ENCODE results near the gene LGR6. TPM values are rescaled to one million over a fixed set of nuclear protein-coding genes. Genes with fewer than 3 reads are reported as not detected.

LGR6 gene
- total and polyA plus RNA-seq, 10 of the 15 experiments (the other 5 are each of a cell fraction or from before 2014, with no cell fraction given) = not detected

DNA sequence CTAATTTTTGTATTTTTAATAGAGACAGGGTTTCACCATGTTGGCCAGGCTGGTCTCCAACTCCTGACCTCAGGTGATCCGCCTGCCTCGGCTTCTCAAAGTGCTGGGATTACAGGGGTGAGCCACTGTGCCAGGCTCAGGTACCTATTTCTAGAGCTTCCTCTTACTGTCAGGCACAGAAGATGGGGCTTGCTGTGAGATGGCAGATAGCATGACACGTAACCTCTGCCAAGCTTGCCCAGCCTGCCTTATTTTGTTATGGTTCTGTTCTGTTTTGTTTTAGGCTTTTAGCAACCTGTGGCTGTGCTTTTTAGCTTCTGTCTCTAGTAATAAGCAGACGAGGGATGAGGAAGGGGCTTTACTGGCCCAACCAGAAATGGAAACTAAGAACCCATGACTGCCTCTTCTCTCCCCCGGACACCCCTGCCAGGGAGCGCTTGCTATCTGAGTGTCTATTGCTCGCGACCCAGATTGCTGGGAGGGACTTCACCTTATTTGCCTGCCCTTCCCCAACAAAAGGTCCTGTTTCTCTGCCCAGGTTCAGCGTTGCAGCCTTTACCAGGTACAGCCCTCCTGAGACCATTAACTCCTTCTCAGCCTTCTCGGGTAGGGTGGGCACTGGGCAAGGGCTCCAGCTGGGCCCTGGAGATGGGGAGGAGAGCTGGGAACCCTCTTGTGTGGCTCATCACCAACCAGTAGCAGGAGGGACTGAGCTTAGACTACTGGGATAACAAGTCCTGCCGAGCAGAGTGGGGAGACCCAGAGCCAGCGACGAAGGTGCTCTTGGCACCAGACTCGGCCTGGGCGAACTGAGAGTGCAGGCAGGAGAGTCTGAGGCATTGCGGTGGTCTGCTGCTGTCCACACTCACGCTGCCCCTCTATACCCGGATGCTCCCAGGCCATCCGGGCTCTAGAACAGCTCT lies 13.5 kb upstream of the LGR6 start:
- DNase-seq (ENCODE audit: low read depth, low spot score) (no peak), FAIRE-seq (no peak), ATAC-seq (no peak)
- RAD21 ChIA-PET (ENCODE audit: unreplicated experiment) = interaction anchor here (1.7 kb wide), 1 partner anchor 25 kb away, joined by 7 read pairs; no protein-coding TSS in a partner anchor
- Histone ChIP-seq H3K9me3 (replicated peaks; ENCODE audit: control insufficient read depth, insufficient read depth, low read length) (no peaks in the 10 kb centered on the region), H3K27ac (ENCODE audit: control insufficient read depth, insufficient read depth) (no peak overlapping the region), H4K20me1 (ENCODE audit: control insufficient read depth, insufficient read depth) (no peaks in the 10 kb centered on the region), H3K27me3 (replicated peaks in 1 of 2; ENCODE audit: control insufficient read depth in 2 of 2, insufficient read depth in 2 of 2, low read length in 1 of 2) (peaks cover 0 to 1% of the 10 kb centered on the region in 2 experiments; a peak in 2 of 4 replicates), H3K79me2 (ENCODE audit: control insufficient read depth, insufficient read depth, low read length) (no peaks in the 10 kb centered on the region), H3K36me3 (ENCODE audit: control insufficient read depth in 2 of 2, insufficient read depth in 2 of 2, low read length in 1 of 2) (no peaks in the 10 kb centered on the region), H3K9ac (ENCODE audit: control insufficient read depth, insufficient read depth, low read length) (no peak overlapping the region), H3K4me1 (ENCODE audit: control insufficient read depth, insufficient read depth, low read length) (no peaks in the 10 kb centered on the region; the same call in 1 of the 2 replicates), H3K4me3 (no peak overlapping the region), H3K4me2 (ENCODE audit: control insufficient read depth, insufficient read depth) (no peak overlapping the region), H2AFZ (ENCODE audit: control insufficient read depth, low read depth, low read length) (no peak overlapping the region)
- intact Hi-C loops (cut with micrococcal nuclease; ENCODE audit: unreplicated experiment) (no loop called here), in situ Hi-C loops (cut with MboI) (no loop called here)
- CTCF ChIA-PET = interaction anchor here (0.9 to 12.4 kb wide), 8 partner anchors 9 to 539 kb away, joined by 3 to 171 read pairs (median 4); partner anchors contain the start of genes LGR6 and PTPN7
- WGBS (ENCODE audit: insufficient coverage, insufficient replicate concordance, low lambda C conversion rate, missing lambda C conversion rate) = 29% methylated on average over 19 of the region's 19 CpGs
- POLR2A ChIA-PET = interaction anchor here (0.8 to 0.9 kb wide), 2 partner anchors 200 to 885 kb away, joined by 3 read pairs; no protein-coding TSS in a partner anchor
- BruUV-seq (replicated peaks) = no TSS peak
- TF ChIP-seq RUNX3 (IDR thresholded peaks at IDR 0.05; ENCODE audit: low read length) (no peak), STAT3 (IDR thresholded peaks at IDR 0.05; ENCODE audit: low read depth, low read length) (no peak), ASH2L (IDR thresholded peaks at IDR 0.05; ENCODE audit: borderline replicate concordance, low read depth) (no peak), ZNF384 (IDR thresholded peaks at IDR 0.05; ENCODE audit: borderline replicate concordance, low read depth, low read length) (no peak), EZH2 (IDR thresholded peaks at IDR 0.05; ENCODE audit: borderline replicate concordance, control insufficient read depth, low read depth, low read length) (no peak), CREM (IDR thresholded peaks at IDR 0.05; ENCODE audit: low read depth) (no peak), MTA2 (IDR thresholded peaks at IDR 0.05; ENCODE audit: low read depth) (no peak), KAT2A (conservative IDR thresholded peaks at IDR 0.05; ENCODE audit: control insufficient read depth, low read depth, low read length) (no peak), EED (IDR thresholded peaks at IDR 0.05; ENCODE audit: low read depth) (no peak)
- TF ChIP-seq, protein P1, sequence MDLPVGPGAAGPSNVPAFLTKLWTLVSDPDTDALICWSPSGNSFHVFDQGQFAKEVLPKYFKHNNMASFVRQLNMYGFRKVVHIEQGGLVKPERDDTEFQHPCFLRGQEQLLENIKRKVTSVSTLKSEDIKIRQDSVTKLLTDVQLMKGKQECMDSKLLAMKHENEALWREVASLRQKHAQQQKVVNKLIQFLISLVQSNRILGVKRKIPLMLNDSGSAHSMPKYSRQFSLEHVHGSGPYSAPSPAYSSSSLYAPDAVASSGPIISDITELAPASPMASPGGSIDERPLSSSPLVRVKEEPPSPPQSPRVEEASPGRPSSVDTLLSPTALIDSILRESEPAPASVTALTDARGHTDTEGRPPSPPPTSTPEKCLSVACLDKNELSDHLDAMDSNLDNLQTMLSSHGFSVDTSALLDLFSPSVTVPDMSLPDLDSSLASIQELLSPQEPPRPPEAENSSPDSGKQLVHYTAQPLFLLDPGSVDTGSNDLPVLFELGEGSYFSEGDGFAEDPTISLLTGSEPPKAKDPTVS (IDR thresholded peaks at IDR 0.05; ENCODE audit: low read depth, low read length) = no peak
- TF ChIP-seq, protein P2, sequence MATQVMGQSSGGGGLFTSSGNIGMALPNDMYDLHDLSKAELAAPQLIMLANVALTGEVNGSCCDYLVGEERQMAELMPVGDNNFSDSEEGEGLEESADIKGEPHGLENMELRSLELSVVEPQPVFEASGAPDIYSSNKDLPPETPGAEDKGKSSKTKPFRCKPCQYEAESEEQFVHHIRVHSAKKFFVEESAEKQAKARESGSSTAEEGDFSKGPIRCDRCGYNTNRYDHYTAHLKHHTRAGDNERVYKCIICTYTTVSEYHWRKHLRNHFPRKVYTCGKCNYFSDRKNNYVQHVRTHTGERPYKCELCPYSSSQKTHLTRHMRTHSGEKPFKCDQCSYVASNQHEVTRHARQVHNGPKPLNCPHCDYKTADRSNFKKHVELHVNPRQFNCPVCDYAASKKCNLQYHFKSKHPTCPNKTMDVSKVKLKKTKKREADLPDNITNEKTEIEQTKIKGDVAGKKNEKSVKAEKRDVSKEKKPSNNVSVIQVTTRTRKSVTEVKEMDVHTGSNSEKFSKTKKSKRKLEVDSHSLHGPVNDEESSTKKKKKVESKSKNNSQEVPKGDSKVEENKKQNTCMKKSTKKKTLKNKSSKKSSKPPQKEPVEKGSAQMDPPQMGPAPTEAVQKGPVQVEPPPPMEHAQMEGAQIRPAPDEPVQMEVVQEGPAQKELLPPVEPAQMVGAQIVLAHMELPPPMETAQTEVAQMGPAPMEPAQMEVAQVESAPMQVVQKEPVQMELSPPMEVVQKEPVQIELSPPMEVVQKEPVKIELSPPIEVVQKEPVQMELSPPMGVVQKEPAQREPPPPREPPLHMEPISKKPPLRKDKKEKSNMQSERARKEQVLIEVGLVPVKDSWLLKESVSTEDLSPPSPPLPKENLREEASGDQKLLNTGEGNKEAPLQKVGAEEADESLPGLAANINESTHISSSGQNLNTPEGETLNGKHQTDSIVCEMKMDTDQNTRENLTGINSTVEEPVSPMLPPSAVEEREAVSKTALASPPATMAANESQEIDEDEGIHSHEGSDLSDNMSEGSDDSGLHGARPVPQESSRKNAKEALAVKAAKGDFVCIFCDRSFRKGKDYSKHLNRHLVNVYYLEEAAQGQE (IDR thresholded peaks at IDR 0.05; ENCODE audit: low read depth, low read length) = no peak
- TF ChIP-seq, protein P3, sequence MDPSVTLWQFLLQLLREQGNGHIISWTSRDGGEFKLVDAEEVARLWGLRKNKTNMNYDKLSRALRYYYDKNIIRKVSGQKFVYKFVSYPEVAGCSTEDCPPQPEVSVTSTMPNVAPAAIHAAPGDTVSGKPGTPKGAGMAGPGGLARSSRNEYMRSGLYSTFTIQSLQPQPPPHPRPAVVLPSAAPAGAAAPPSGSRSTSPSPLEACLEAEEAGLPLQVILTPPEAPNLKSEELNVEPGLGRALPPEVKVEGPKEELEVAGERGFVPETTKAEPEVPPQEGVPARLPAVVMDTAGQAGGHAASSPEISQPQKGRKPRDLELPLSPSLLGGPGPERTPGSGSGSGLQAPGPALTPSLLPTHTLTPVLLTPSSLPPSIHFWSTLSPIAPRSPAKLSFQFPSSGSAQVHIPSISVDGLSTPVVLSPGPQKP (IDR thresholded peaks at IDR 0.05; ENCODE audit: low read depth, low read length) = no peak
- TF ChIP-seq, protein P4, sequence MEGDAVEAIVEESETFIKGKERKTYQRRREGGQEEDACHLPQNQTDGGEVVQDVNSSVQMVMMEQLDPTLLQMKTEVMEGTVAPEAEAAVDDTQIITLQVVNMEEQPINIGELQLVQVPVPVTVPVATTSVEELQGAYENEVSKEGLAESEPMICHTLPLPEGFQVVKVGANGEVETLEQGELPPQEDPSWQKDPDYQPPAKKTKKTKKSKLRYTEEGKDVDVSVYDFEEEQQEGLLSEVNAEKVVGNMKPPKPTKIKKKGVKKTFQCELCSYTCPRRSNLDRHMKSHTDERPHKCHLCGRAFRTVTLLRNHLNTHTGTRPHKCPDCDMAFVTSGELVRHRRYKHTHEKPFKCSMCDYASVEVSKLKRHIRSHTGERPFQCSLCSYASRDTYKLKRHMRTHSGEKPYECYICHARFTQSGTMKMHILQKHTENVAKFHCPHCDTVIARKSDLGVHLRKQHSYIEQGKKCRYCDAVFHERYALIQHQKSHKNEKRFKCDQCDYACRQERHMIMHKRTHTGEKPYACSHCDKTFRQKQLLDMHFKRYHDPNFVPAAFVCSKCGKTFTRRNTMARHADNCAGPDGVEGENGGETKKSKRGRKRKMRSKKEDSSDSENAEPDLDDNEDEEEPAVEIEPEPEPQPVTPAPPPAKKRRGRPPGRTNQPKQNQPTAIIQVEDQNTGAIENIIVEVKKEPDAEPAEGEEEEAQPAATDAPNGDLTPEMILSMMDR (IDR thresholded peaks at IDR 0.05 in 2 of 3, conservative IDR thresholded peaks at IDR 0.05 in 1 of 3; ENCODE audit: control insufficient read depth in 2 of 3, extremely low read depth in 1 of 3, insufficient read depth in 1 of 3, low read depth in 3 of 3, low read length in 3 of 3) = no peak
- SMC1A ChIA-PET (ENCODE audit: uncharacterized antibody, unreplicated experiment) = interaction anchor here (0.8 to 2.4 kb wide), 6 partner anchors 10 to 28 kb away, joined by 3 to 7 read pairs (median 4); partner anchors contain the start of gene PTPN7
